Fibroblast of lung (primary cell): ENCODE results near the gene P2RX6. TPM values are rescaled to one million over a fixed set of nuclear protein-coding genes. Genes with fewer than 3 reads are reported as not detected.
"Not testable (repeated sequence)": the region's sequence is repeated elsewhere in the genome, so short reads cannot be mapped to it uniquely, and the experiment has no call there.

Experiments
- DNase-seq, 2 donors: peaks; one replicate each; pipeline versions ENCODE4 v3.0.0 to v3.0.0-alpha.2; 2010; ENCODE audit warnings: low read depth in 2 of 2
- H2AFZ ChIP-seq: 2 replicates; pipeline ENCODE4 v1.5.1; 2012; ENCODE audit warnings: low read length, control low read depth, inconsistent platforms
- H3K27ac ChIP-seq: 2 replicates; pipeline ENCODE4 v1.5.1; 2011; ENCODE audit warnings: low read length, control low read depth; ENCODE audit not compliant: insufficient read depth
- H3K27me3 ChIP-seq: 2 replicates; pipeline ENCODE4 v1.5.1; 2011; ENCODE audit warnings: mild to moderate bottlenecking, low read length; ENCODE audit not compliant: control insufficient read depth, insufficient read depth
- H3K36me3 ChIP-seq: 2 replicates; pipeline ENCODE4 v1.5.1; 2011; ENCODE audit warnings: low read length; ENCODE audit not compliant: control insufficient read depth, insufficient read depth
- H3K4me1 ChIP-seq: 2 replicates; pipeline ENCODE4 v1.5.1; 2011; ENCODE audit warnings: low read length; ENCODE audit not compliant: control insufficient read depth, insufficient read depth; ENCODE audit errors: extremely low read depth
- H3K4me2 ChIP-seq: 2 replicates; pipeline ENCODE4 v1.5.1; 2011; ENCODE audit warnings: low read length, control low read depth; ENCODE audit not compliant: insufficient read depth; ENCODE audit errors: extremely low read depth
- H3K4me3 ChIP-seq, 4 experiments: fragments of 200-600 bp in 1 of 4; sonication (generic) in 1 of 4; replicated peaks in 1 of 4; 2 replicates each; pipeline ENCODE4 v1.5.1; 2011 to 2016; ENCODE audit warnings: low read length in 4 of 4, low read depth in 3 of 4, mild to moderate bottlenecking in 3 of 4, control low read depth in 2 of 4, inconsistent platforms in 1 of 4, mixed read lengths in 1 of 4; ENCODE audit not compliant: insufficient read depth in 1 of 4; ENCODE audit errors: control extremely low read depth in 1 of 4
- H3K79me2 ChIP-seq: 2 replicates; pipeline ENCODE4 v1.5.1; 2012; ENCODE audit warnings: mild to moderate bottlenecking, low read length, inconsistent platforms; ENCODE audit not compliant: control insufficient read depth, insufficient read depth
- H3K9ac ChIP-seq: 2 replicates; pipeline ENCODE4 v1.5.1; 2011; ENCODE audit warnings: mild to moderate bottlenecking, low read length, control low read depth; ENCODE audit not compliant: insufficient read depth
- H3K9me3 ChIP-seq: 2 replicates; pipeline ENCODE4 v1.5.1; 2012; ENCODE audit warnings: low read depth, low read length; ENCODE audit not compliant: control insufficient read depth, insufficient read depth
- H4K20me1 ChIP-seq: 2 replicates; pipeline ENCODE4 v1.5.1; 2011; ENCODE audit warnings: low read length; ENCODE audit not compliant: control insufficient read depth, insufficient read depth; ENCODE audit errors: extremely low read depth
- CTCF ChIP-seq, 2 donors: IDR thresholded peaks in 1 of 2; conservative IDR thresholded peaks in 1 of 2; 1 replicate in 1 of 2; 2 replicates in 1 of 2; pipeline ENCODE4 v1.5.1; 2011 to 2012; ENCODE audit warnings: low read length in 2 of 2, control low read depth in 1 of 2, inconsistent platforms in 1 of 2, low read depth in 1 of 2, mild to moderate bottlenecking in 1 of 2
- EZH2 ChIP-seq: IDR thresholded peaks from 2 replicates; pipeline ENCODE4 v1.5.1; 2012; ENCODE audit warnings: low read length, control low read depth, mild to moderate bottlenecking; ENCODE audit errors: missing control alignments
- polyA plus RNA-seq, 2 donors: library from polyadenylated mRNA; depleted of rRNA in 1 of 2; stranded (reverse) in 1 of 2; unstranded in 1 of 2; fragments of >200 nt; gene quantifications; 2 replicates each; pipeline ENCODE4 v1.2.1, GENCODE V29; 2011 to 2012; ENCODE audit warnings: missing spikeins in 1 of 2
- total RNA-seq: library from RNA; depleted of rRNA; stranded (reverse); fragments of >200 nt; gene quantifications from 2 replicates; pipeline ENCODE4 v1.2.1, GENCODE V29; 2014

P2RX6 gene
- total and polyA plus RNA-seq, 2 donors (not counting 1 experiment from before 2014, with no cell fraction given) = 3.6 to 17.8 TPM

- DNase-seq = no peak
- no peak overlapping the region for H2AFZ ChIP-seq
- H3K4me3 ChIP-seq = no peak overlapping the region
- H3K4me2 ChIP-seq = no peak overlapping the region
- no peaks in the 10 kb centered on the region for H3K79me2 ChIP-seq
- no peak overlapping the region for H3K27ac ChIP-seq
- no peak overlapping the region for H3K9ac ChIP-seq
- H4K20me1 ChIP-seq = no peaks in the 10 kb centered on the region
- no peaks in the 10 kb centered on the region for H3K9me3 ChIP-seq
- no peaks in the 10 kb centered on the region for H3K4me1 ChIP-seq
- H3K36me3 ChIP-seq = no peaks in the 10 kb centered on the region
- no peak for TF ChIP-seq EZH2
- no peak for TF ChIP-seq CTCF (conservative IDR thresholded peaks at IDR 0.05 in 1 of 2, IDR thresholded peaks at IDR 0.05 in 1 of 2; ENCODE audit: low read depth in 1 of 2, low read length in 2 of 2)
- H3K27me3 ChIP-seq = peaks cover 26% of the 10 kb centered on the region
These were observed 40.5 kb downstream of the P2RX6 start for GRCh38 chr22:21055564-21055834.

- Histone ChIP-seq H3K36me3 (no peaks in the 10 kb centered on the region), H3K4me1 (no peaks in the 10 kb centered on the region), H2AFZ (no peak overlapping the region), H3K9ac (no peak overlapping the region), H3K79me2 (no peaks in the 10 kb centered on the region), H3K4me3 (no peak overlapping the region), H3K27ac (no peak overlapping the region), H3K27me3 (peaks cover 26% of the 10 kb centered on the region), H3K9me3 (no peaks in the 10 kb centered on the region), H3K4me2 (no peak overlapping the region), H4K20me1 (no peaks in the 10 kb centered on the region)
- no peak for DNase-seq
- no peak for TF ChIP-seq EZH2
- TF ChIP-seq CTCF (conservative IDR thresholded peaks at IDR 0.05 in 1 of 2, IDR thresholded peaks at IDR 0.05 in 1 of 2; ENCODE audit: low read depth in 1 of 2, low read length in 2 of 2) = no peak
These were observed 40.9 kb downstream of the P2RX6 start for GRCh38 chr22:21055880-21056319.

GRCh38 chr22:21060363-21060762, 45.4 kb downstream of the P2RX6 start:
- H4K20me1 ChIP-seq, DNase-seq, H2AFZ ChIP-seq, H3K36me3 ChIP-seq, H3K4me2 ChIP-seq, H3K9me3 ChIP-seq, H3K79me2 ChIP-seq, H3K4me1 ChIP-seq, H3K4me3 ChIP-seq, H3K27ac ChIP-seq, H3K9ac ChIP-seq: not testable (repeated sequence)
- peaks cover 13% of the 10 kb centered on the region for H3K27me3 ChIP-seq

- H3K36me3 ChIP-seq, H2AFZ ChIP-seq, H3K27me3 ChIP-seq, H3K9me3 ChIP-seq, H3K79me2 ChIP-seq, H3K4me1 ChIP-seq, H3K9ac ChIP-seq, H3K4me3 ChIP-seq, DNase-seq, H4K20me1 ChIP-seq, H3K27ac ChIP-seq, H3K4me2 ChIP-seq: not testable (repeated sequence)
These were observed 46.8 kb downstream of the P2RX6 start for GRCh38 chr22:21061660-21062321.

GRCh38 chr22:21064425-21064824, 49.5 kb downstream of the P2RX6 start:
- H3K4me3 ChIP-seq, H3K9ac ChIP-seq, H3K27me3 ChIP-seq, H2AFZ ChIP-seq, H3K79me2 ChIP-seq, H4K20me1 ChIP-seq, H3K4me2 ChIP-seq, H3K4me1 ChIP-seq, DNase-seq, H3K27ac ChIP-seq, H3K36me3 ChIP-seq, H3K9me3 ChIP-seq: not testable (repeated sequence)
